WTC11 (cell line): ENCODE results near the gene TMEM192. TPM values are rescaled to one million over a fixed set of nuclear protein-coding genes. Genes with fewer than 3 reads are reported as not detected.
"Not testable (repeated sequence)": the region's sequence is repeated elsewhere in the genome, so short reads cannot be mapped to it uniquely, and the experiment has no call there.

Source experiments
- ATAC-seq: fragments of 200-7000 bp; cut with Tn5 transposase; 2 replicates; pipeline ENCODE4 v1.10.0; 2021; ENCODE audit warnings: mild to moderate bottlenecking, moderate library complexity
- CTCF ChIA-PET: fragments of 300-600 bp; sonication (Branson Sonifier 250); formaldehyde crosslinking; loops from one replicate; lab custom pipeline; 2021; ENCODE audit warnings: antibody characterized with exemption; lab: Charles Lee
- POLR2A ChIA-PET: fragments of 350-600 bp; sonication (Branson Sonifier 250); formaldehyde crosslinking; loops from one replicate; lab custom pipeline; 2021; ENCODE audit warnings: antibody characterized with exemption; lab: Charles Lee
- DNase-seq: peaks from one replicate; pipeline ENCODE4 v3.0.0; 2021; ENCODE audit warnings: low spot score
- H3K27ac Mint-ChIP-seq: 2 replicates; pipeline ENCODE4 v1.8.0; 2021; ENCODE audit warnings: mixed read lengths
- H3K27me3 Mint-ChIP-seq: 2 replicates; pipeline ENCODE4 v1.8.0; 2021; ENCODE audit warnings: low read depth, mild to moderate bottlenecking, moderate library complexity, mixed read lengths
- H3K36me3 Mint-ChIP-seq: 2 replicates; pipeline ENCODE4 v1.8.0; 2021; ENCODE audit warnings: mixed read lengths
- H3K4me1 Mint-ChIP-seq: 2 replicates; pipeline ENCODE4 v1.8.0; 2022; ENCODE audit warnings: mixed read lengths
- H3K4me3 Mint-ChIP-seq: 2 replicates; pipeline ENCODE4 v1.8.0; 2021; ENCODE audit warnings: mild to moderate bottlenecking, moderate library complexity, mixed read lengths
- H3K9me3 Mint-ChIP-seq: 2 replicates; pipeline ENCODE4 v1.8.0; 2021; ENCODE audit warnings: mixed read lengths
- E2F4 ChIP-seq: sonication (generic); formaldehyde crosslinking; IDR thresholded peaks from 2 replicates; pipeline ENCODE4 v1.8.1; 2022; ENCODE audit warnings: low read depth, mild to moderate bottlenecking, moderate library complexity, missing genetic modification reagents, borderline replicate concordance
- HMGA2 ChIP-seq: fragments of 250-450 bp; sonication (Bioruptor Pico); IDR thresholded peaks from 2 replicates; pipeline ENCODE4 v1.4.0; 2021; ENCODE audit warnings: mild to moderate bottlenecking, moderate library complexity
- MXD4 ChIP-seq: fragments of 250-450 bp; sonication (Bioruptor Pico); IDR thresholded peaks from 2 replicates; pipeline ENCODE4 v1.8.0; 2021; ENCODE audit warnings: mild to moderate bottlenecking, moderate library complexity, borderline replicate concordance
- PREB ChIP-seq: sonication (generic); formaldehyde crosslinking; IDR thresholded peaks from 2 replicates; pipeline ENCODE4 v1.8.1; 2022; ENCODE audit warnings: mild to moderate bottlenecking, missing genetic modification reagents, moderate library complexity, borderline replicate concordance
- ZNF232 ChIP-seq: sonication (generic); formaldehyde crosslinking; IDR thresholded peaks from 2 replicates; pipeline ENCODE4 v1.8.0; 2022; ENCODE audit warnings: mild to moderate bottlenecking, missing genetic modification reagents
- ZNF423 ChIP-seq: fragments of 250-450 bp; sonication (Bioruptor Pico); IDR thresholded peaks from 2 replicates; pipeline ENCODE4 v2.1.2; 2022; ENCODE audit warnings: mild to moderate bottlenecking, moderate library complexity
- total RNA-seq: library from RNA; stranded (reverse); gene quantifications from 3 replicates; pipeline ENCODE4 v1.2.3, GENCODE V29; 2021
- TF ChIP-seq, protein P1 (sequence below): sonication (generic); formaldehyde crosslinking; IDR thresholded peaks from 2 replicates; pipeline ENCODE4 v1.8.1; 2022; ENCODE audit warnings: low read depth, missing genetic modification reagents, borderline replicate concordance
- TF ChIP-seq, protein P2 (sequence below): sonication (generic); formaldehyde crosslinking; conservative IDR thresholded peaks from 2 replicates; pipeline ENCODE4 v1.8.1; 2022; ENCODE audit warnings: mild to moderate bottlenecking, missing genetic modification reagents
- TF ChIP-seq, protein P3 (sequence below): sonication (generic); formaldehyde crosslinking; IDR thresholded peaks from 2 replicates; pipeline ENCODE4 v1.8.1; 2023; ENCODE audit warnings: mild to moderate bottlenecking, missing genetic modification reagents, borderline replicate concordance

TMEM192 gene
- total RNA-seq, 1 experiment from 2014 or later, result 10.5 TPM

GRCh38 chr4:165027762-165028402 is 84.8 kb downstream of the TMEM192 start (continued):
- no peak for TF ChIP-seq E2F4 (CRISPR knock-in tag)
- no peak for TF ChIP-seq PREB
- TF ChIP-seq, protein P1, sequence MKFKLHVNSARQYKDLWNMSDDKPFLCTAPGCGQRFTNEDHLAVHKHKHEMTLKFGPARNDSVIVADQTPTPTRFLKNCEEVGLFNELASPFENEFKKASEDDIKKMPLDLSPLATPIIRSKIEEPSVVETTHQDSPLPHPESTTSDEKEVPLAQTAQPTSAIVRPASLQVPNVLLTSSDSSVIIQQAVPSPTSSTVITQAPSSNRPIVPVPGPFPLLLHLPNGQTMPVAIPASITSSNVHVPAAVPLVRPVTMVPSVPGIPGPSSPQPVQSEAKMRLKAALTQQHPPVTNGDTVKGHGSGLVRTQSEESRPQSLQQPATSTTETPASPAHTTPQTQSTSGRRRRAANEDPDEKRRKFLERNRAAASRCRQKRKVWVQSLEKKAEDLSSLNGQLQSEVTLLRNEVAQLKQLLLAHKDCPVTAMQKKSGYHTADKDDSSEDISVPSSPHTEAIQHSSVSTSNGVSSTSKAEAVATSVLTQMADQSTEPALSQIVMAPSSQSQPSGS (CRISPR knock-in tag), result no peak
- TF ChIP-seq HMGA2 (CRISPR knock-in tag), result no peak
- no peak for TF ChIP-seq ZNF232 (CRISPR knock-in tag)
- TF ChIP-seq, protein P2, sequence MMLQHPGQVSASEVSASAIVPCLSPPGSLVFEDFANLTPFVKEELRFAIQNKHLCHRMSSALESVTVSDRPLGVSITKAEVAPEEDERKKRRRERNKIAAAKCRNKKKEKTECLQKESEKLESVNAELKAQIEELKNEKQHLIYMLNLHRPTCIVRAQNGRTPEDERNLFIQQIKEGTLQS (CRISPR knock-in tag), result no peak
- TF ChIP-seq MXD4 (CRISPR knock-in tag), result no peak
- TF ChIP-seq ZNF423 (CRISPR knock-in tag), result no peak
- TF ChIP-seq, protein P3, sequence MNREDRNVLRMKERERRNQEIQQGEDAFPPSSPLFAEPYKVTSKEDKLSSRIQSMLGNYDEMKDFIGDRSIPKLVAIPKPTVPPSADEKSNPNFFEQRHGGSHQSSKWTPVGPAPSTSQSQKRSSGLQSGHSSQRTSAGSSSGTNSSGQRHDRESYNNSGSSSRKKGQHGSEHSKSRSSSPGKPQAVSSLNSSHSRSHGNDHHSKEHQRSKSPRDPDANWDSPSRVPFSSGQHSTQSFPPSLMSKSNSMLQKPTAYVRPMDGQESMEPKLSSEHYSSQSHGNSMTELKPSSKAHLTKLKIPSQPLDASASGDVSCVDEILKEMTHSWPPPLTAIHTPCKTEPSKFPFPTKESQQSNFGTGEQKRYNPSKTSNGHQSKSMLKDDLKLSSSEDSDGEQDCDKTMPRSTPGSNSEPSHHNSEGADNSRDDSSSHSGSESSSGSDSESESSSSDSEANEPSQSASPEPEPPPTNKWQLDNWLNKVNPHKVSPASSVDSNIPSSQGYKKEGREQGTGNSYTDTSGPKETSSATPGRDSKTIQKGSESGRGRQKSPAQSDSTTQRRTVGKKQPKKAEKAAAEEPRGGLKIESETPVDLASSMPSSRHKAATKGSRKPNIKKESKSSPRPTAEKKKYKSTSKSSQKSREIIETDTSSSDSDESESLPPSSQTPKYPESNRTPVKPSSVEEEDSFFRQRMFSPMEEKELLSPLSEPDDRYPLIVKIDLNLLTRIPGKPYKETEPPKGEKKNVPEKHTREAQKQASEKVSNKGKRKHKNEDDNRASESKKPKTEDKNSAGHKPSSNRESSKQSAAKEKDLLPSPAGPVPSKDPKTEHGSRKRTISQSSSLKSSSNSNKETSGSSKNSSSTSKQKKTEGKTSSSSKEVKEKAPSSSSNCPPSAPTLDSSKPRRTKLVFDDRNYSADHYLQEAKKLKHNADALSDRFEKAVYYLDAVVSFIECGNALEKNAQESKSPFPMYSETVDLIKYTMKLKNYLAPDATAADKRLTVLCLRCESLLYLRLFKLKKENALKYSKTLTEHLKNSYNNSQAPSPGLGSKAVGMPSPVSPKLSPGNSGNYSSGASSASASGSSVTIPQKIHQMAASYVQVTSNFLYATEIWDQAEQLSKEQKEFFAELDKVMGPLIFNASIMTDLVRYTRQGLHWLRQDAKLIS (CRISPR knock-in tag), result no peak
- TF ChIP-seq, all 79 proteins: peak for 0

GRCh38 chr4:165025782-165026181 is 86.9 kb downstream of the TMEM192 start:
- H3K27ac Mint-ChIP-seq, H3K4me1 Mint-ChIP-seq, DNase-seq, CTCF ChIA-PET, ATAC-seq, H3K4me3 Mint-ChIP-seq, POLR2A ChIA-PET, H3K36me3 Mint-ChIP-seq, H3K27me3 Mint-ChIP-seq, H3K9me3 Mint-ChIP-seq: not testable (repeated sequence)

Other genes starting within 250 kb of the TMEM192 start
- gene APELA, start 235.7 kb downstream of the TMEM192 start, total RNA-seq, result 25.1 to 28.8 TPM (median 25.7 TPM) in 3 replicates
- gene TRIM61, start 135.2 kb downstream of the TMEM192 start, total RNA-seq, result 2.8 to 3.0 TPM (median 2.8 TPM) in 3 replicates
- gene TRIM60, start 80.9 kb downstream of the TMEM192 start, total RNA-seq, result not detected in 3 replicates
- gene TRIM75, start 59.0 kb downstream of the TMEM192 start, total RNA-seq, result not detected in 3 replicates
- gene KLHL2, start 94.7 kb upstream of the TMEM192 start, total RNA-seq, result 9.8 to 12.4 TPM (median 10.8 TPM) in 3 replicates
- 72.9 to 89.9 TPM (median 86.8 TPM) in 3 replicates for gene MSMO1, start 214.8 kb upstream of the TMEM192 start, total RNA-seq